HG02840 (cell line): ENCODE measurements around the gene TBRG4.
"Not testable (repeated sequence)": the region's sequence is repeated elsewhere in the genome, so short reads cannot be mapped to it uniquely, and the experiment has no call there.

ENCODE experiments used
- ATAC-seq: cut with Tn5 transposase; IDR thresholded peaks from one replicate; pipeline ENCODE4 v1.9.1; 2021; ENCODE audit warnings: mild to moderate bottlenecking, moderate library complexity, moderate number of reproducible peaks; ENCODE audit not compliant: unreplicated experiment, low FRiP score

TBRG4 gene

DNA sequence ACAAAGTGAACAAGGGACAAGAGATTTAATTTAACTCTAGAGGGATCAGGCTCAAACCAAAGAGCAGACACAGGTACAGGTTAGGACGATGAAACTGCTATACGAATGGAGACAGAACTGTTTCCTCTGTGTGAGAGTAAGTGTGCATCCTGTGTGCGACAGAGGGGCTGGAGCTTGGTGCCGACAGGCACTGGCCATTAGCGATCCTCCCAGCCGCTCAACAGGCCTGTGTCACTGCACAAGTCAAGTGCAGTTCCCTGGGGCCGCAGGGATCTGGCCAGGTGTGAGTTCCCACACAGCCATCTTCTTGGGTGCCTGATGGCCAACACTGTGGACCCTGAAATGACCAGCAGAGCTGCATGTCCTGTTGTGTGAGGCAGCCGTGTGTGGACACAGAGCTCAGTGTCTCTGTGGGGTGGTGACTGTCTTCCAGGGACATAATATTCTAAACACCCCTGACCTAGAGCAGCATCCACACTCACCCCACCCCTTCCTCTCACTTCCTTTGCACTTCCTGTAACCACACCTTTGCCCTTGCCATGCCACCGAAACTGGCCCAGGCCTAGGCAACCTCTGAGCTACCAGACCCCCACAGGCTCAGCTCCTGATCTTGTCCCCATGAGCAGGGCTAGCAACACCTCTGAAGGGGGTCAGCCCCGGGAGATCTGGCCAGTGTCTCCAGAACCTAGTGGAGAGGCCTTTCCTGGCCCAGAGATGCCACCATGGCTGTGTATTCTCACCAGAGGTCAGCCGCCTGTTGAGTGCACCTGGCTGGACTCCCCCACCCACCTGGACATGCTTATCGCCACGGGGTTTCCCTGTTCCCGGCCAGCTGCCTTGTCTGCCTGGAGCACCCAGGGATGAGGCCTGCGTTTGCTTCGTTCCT, 11.7 kb upstream of the TBRG4 start:
- ATAC-seq = no peak

DNA sequence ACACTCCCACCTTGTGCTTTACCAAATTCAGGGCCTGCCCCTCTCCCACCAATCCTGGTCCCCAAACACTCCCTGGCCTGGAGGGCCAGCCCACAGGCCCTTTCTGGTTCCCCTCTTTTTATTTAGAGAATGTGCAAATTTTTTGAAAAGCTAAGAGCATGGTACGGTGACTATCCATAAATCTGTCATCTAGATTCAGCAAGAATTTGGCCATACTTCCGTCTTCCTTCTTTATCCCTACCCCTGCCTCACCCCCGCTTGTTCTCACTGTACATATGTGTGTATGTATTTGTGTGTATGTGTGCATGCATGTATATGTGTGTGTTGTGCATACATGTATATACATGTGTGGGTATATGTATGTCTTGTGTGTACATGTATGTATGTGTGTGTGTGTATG, 8.1 kb upstream of the TBRG4 start:
- no peak for ATAC-seq

DNA sequence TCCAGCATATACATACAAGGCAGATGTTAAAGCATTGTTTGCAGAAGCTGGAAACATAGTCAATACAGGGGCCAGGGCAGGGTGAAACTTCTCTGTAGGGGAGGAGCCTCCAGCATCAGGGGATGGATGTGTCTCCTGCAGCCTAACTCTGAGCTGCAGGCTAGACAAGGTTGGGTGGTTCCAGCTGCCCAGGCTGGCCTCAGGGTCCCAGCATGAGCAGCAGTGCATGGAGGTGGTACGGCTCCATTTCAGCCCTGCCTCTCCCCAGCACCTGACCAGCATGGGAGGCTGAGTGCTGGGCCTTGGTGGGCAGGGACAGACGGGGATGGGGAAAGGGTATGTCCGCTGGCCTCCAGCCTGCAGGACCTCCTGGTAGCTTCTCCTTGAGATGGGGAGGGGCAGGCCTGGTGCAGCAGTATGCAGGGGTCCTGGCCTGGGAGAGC, 7.4 kb upstream of the TBRG4 start:
- no peak for ATAC-seq

DNA sequence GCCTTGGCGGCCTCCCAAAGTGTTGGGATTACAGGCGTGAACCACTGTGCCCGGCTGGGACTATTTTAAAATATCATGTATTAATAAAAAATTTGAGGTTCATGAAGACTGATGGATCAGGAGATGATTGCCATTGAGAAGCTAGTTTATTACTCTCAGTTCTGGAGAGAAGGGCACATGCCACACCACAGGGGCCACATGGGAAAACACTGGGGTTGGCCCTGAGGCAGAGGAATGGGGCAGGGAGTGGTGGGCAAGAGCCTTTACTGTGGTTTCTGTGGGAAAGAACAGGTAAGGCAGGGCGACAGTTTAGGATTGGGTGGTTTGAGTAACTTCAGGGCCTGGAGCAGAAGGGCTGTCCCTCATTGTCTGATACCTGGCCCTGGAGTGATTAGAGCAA, 6.8 kb upstream of the TBRG4 start:
- no peak for ATAC-seq

DNA sequence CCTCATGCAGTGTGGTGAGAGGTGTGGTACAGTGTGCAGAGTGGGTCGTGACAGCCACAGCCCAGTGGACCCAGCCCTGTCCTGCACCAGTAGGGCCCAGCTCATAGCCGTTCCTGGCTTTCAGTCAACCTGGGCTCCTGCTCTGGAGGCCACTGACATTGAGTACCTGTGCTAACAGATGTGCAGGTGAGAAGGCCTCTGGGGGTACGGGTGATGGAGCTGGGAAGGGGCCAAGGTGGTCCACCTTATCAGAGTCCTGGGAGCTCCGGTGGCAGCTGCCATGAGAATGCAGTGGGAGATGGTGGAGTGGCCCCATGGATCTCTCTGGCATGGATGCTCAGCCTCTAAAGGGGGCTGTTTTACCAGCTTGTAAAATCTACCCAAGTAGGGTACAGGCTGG, 6.1 kb upstream of the TBRG4 start:
- no peak for ATAC-seq

DNA sequence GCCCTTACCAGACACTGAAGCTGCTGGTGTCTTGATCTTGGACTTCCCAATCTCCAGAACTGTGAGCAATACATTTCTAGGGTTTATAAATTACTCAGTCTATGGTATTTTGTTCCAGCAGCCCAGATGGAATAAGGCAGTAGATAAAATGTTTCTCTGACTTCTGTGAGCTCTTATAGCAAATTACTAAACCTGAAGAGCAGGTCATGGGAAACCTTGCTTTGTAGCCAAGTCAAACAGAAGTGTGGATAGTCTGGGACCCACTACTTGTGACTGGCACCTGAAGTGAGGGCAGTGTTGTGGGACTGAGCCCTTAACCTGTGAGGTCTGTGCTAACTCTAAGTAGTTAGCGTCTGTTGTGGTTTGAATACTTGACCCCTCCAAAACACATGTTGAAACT, 4.6 kb upstream of the TBRG4 start:
- ATAC-seq = no peak

DNA sequence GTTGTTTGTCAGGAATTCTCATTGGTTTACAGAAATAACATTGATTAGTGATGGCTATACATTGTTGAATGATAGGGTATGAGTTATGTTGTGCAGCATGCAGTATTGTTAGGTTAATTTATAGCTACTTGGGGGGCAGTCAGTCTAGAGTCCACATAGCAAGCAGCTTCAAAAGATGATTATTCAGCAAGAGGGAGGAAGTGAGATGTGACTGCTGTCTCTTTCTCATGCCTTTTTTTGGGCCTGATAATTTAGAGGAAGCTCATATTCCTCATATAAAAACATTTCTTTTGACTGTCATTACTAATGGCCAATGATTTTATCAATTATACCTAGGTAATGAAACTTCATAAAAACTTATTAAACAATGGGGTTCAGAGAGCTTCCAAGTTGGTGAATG, 3.4 kb upstream of the TBRG4 start:
- ATAC-seq = no peak

DNA sequence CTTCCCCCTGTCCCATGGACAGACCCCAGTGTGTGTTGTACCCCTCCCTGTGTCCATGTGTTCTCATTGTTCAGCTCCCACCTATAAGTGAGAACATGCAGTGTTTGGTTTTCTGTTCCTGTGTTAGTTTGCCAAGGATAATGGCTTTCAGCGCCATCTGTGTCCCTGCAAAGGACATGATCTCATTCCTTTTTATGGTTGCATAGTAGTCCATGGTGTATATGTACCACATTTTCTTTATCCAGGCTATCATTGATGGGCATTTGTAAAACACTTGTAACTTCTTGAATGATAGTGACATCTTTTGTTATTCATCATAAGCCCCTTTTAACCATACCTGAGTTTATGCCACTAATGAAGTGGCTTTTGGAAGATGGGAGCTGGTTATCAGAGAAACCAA, 2.8 kb upstream of the TBRG4 start:
- not testable (repeated sequence) for ATAC-seq

DNA sequence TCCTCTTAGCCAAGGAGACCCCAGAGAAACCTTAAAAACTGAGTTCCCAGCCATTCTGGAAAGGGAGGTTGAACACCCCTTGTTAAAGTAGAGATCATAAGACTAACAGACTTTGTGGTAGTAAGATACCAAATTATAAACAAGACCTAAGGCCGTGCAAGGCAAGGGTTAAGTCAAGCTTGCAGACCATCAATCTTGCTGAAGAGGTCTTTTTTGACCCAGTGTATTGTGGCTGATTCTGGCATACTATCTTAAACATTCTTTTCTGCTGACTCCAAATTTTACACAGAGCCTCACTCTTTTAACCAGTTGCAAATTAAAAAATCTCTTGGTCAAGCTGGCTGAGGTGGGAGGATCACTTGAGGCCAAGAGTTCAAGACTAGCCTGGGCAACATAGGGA, 1.2 kb upstream of the TBRG4 start:
- no peak for ATAC-seq

DNA sequence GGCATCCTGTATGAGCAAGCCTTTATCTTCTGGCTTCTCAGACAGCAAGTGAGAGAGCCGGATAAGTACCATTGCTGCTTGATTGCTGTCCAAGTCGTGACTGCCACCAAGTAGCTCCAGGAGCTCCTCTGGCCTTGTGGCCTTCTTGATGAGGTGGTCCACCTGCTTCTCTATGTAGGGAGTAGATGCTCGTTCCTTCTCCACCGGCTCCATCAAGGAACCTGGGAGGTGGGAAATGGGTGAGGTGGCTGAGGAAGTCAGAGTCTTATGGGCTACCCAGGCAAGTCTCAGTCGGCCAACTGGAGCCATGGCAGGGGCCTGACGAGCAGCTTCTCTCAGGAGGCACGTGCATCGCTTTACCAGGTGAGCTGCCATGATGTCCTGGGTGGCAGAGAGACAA, 2.6 kb downstream of the TBRG4 start:
- no peak for ATAC-seq

DNA sequence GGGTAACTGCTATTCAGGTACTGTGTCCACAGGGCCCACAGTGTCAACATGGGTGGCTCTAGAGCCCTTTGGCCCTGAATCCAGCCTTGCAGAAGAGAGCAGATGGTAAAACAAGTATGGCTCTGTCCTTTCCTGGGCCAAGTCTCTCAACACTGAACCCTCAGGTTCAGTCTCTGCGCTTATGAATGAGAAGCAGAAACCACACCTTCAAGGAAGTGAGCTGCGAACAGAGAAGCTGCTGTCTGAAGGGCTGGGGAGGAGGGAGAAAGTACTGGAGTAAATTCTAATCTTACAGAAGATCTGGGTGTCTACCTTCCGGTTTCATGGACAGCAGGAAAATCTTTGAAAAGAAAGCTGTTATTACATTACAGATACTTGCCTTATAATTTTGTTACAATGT, 4.1 kb downstream of the TBRG4 start:
- ATAC-seq = no peak

DNA sequence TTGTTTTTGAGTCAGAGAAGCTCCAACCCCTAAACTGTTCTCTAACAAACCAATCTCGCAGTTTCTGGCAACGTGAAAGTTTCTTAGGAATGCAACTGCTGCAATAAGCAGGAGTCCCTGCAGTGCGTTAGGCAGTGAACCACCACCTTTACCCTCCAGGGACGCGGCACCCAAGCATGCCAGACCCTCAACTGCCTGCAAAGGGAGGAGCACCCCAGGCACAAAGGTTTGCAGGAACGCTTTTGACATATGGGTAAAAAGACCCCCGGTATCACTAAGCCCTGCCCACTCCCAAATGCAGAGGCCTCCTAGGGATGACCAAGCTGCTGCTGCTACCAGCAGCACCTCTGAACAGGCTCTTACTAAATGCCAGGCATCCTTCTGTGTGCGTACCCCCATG, 4.7 kb downstream of the TBRG4 start:
- no peak for ATAC-seq

DNA sequence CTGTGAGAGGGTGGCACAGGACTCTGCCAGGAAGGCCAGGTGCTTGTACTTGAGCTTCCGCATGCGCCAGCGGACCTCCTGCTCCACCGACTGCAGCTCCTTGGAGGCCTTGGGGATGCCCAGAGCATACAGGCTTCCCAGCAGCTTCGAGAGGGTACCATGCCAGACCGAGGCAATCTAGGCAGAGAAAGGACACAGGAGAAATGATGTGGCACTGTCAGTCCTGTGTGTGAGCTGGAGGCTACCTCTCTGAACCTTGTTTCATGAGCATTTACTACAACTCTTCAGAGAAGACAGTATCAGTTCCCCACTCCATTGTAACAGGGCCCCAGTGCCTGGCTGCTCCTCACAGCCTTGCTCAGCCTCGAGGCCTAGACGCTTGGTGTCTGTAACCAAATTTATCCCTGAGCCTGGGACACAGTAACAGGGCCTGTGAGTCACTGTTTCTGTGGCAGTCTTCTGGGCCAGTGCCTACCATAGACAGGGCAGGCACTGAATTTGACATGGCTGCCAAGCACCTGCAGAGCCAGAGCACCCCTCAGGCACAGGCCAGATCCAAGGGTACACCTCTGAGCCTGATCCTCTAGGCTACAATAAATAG, 5.8 kb downstream of the TBRG4 start:
- no peak for ATAC-seq

DNA sequence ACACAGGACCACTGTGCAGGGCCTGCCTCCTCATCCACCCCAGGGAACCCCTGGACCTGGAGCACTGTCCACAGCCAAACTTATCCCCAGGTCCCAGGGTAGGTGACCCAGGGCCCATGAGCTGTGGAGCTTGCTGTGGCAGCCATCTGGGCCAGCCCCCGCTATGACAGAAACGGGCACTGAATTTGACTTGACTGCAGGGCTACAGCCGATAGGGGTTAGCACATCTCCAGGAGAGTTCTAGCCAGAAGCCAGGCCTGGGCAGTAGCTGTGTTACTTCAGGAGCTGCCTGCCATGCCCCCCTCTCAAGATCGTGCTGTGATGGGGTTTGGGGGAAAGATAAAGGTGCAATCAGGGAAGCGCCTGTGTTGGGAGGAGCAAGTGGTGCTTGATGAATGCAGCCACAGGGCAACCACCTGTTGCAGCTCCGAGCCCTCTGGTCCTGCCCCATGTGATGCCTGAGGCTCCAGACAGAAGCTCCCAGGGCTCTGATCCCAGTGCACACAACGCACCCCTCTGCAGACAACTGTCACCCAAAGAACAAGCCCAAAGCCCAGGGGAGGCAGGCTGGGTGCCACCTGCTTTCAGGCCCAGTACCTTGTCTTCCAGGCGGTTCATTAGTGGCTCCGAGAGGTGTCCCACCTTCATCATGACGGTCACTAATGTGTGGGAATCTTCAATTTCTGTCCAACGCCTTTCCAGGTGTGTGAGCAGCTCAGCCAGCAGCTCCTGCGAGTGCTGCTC, 6.5 kb downstream of the TBRG4 start:
- no peak for ATAC-seq

DNA sequence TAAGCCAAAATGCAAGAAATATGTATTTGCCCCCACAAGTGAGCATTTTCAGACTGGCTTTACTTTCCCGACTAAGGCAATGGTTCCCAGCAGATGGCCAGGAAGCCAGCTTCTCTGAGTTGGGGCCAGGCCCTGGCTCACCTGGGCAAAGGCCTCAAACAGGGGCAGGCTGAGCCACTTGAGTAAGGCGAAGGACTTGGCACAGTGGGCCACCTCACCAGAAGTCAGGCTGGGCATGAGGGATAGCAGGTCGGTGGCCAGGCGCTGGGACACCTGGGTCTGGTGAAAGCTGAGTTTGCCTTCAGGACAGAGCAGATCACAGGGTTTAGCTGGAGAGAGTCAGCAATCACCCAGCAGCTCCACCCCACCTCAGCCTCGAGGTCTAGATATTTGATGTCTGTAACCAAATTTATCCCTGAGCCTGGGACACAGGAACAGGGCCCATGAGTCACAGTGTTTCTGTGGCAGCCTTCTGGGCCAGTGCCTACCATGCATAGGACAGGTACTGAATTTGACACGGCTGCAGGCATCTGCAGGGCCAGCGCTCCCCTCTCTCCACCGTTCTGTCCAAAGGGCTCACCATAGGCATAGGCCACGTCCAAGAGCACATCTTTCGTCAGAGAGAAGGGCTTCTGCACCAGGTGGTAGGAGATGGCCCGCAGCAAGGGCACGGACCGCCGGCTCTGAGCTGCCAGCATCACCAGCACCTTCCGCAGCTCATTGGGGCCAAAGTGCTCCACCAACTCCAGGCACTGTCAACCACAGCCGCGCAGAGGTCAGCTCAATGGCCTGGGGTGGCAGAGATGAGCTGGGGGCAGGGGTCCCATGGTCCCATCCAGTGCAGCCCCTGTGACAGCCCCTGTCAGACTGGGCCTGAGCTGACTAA, 7.3 kb downstream of the TBRG4 start:
- no peak for ATAC-seq

DNA sequence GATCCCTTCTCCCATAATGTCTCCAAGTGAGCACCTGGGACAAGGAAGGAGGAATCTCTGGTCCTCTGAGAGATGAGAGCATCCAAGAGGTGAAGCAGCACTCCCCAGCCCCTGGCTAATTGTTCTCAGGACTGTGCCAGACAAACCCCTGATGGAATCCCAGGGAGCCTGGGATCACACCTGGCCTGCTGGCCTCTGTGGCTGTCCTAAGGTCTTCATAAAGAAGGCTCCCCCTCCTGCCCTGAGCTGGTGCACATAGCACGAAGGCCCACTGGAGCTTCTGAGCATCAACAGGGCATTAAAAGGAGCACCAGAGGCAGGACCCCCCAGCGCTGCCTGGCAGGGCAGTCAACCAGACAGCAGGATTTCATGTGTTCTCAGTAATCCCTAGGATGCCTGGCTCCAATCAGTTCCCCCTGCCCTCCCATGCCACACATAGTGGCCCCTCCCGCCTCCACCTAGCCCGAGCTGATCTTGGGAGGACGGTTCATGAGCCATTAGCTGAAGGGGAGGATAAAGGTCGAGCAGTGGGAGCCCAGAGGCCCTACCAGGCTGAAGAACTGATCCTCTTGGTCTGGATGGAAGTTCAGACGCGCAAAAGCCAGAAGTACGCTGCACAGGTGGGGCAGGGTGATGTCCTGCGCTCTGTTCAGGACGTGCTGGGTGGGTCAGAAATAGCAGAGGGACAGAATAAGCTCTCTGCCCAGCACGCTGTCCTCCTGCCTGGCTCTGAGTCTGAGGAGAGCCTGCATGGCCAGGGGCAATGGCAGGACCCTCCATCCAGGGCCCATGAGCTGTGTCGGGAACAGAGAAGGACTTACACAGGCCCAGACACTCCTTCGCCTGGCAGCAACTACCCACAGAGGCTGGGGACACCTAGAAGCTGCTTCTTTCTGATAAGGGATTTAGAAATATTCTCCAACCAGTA, 8.4 kb downstream of the TBRG4 start:
- no peak for ATAC-seq

DNA sequence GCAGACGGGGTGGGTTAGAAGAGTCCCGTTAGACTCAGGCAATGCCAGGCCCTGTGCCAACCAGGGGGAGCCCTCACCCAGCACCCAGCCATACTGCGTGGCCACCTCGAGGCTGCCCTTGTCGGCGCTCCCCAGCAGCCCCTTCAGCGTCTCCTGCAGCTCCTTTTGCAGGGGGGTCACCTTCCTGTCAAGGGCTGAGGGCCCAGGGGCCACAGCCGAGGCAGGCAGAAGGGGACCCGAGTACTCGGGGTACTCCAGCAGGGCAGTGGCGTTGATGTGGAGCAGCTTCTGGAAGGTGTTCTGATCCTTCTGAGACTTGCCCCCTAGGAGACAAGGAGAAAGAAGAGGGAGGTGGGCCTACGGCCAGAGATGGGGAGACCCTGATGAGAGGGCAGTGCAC, 9.7 kb downstream of the TBRG4 start:
- ATAC-seq = no peak

DNA sequence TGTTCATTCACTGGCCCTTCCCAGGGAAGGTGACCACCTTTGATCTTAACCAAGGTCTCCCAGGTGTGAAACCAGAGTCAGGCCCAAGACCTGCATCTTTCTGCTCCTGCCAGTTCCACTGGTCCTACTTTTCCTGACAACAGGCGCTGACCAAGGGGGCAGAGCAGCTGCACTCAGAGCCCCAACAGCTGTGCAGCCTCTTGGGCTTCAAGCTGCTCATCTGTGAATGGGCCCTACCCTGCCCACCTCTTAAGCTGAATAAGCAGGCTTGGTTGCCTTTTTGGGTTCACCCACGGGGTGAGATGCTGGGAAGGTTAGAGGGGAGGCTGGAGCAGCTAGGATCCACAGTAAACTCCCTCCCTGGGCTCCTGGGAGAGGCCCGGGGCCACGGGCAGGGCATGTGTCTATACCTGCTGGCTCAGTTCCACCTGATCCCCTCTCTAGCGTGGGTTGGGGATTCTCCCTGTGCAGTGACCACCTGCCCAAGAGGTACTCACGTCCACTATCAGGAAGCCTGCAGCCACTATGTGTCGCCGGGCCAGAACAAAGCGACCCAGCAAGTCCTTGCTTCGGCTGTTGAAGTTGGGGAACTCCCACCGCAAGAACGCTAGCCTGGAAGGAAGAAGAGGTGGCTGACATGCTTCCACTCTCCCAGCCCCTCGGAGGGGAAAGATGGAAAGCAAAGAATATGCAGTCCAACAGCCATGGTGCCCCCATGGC, 10.6 kb downstream of the TBRG4 start:
- ATAC-seq = no peak
